OCI-LY7 (cell line): ENCODE results near the gene TMEM39A. TPM values are rescaled to one million over a fixed set of nuclear protein-coding genes. Genes with fewer than 3 reads are reported as not detected.

ENCODE experiments used
- BruUV-seq: library from RNA; stranded (reverse); fragments of 400-500 nt; replicated peaks from 2 replicates; lab custom pipeline; 2021; lab: Mats Ljungman, UMichigan
- CTCF ChIA-PET: fragments of 300-600 bp; sonication (Branson Sonifier 250); formaldehyde crosslinking; loops from one replicate; lab custom pipeline; 2022; ENCODE audit warnings: antibody characterized with exemption; ENCODE audit not compliant: unreplicated experiment; lab: Charles Lee
- POLR2A ChIA-PET: fragments of 300-600 bp; sonication (Branson Sonifier 250); formaldehyde crosslinking; loops from one replicate; lab custom pipeline; 2022; ENCODE audit warnings: antibody characterized with exemption; lab: Charles Lee
- DNase-seq: peaks from one replicate; pipeline ENCODE4 v3.0.0-alpha.2; 2015; ENCODE audit warnings: low spot score
- H2AFZ ChIP-seq: fragments of 200-600 bp; sonication (generic), shearing (Covaris generic); 2 replicates; pipeline ENCODE4 v1.6.1; 2014; ENCODE audit warnings: mild to moderate bottlenecking, antibody characterized with exemption, low read length, moderate library complexity
- H3K27ac ChIP-seq: fragments of 200-600 bp; sonication (generic); 2 replicates; pipeline ENCODE4 v1.5.1; 2014; ENCODE audit warnings: mixed run types, low read depth, mild to moderate bottlenecking, moderate library complexity, low read length, inconsistent platforms; ENCODE audit not compliant: poor library complexity, severe bottlenecking
- H3K36me3 ChIP-seq: fragments of 200-600 bp; sonication (generic); 2 replicates; pipeline ENCODE4 v1.6.1; 2014; ENCODE audit warnings: mild to moderate bottlenecking, antibody characterized with exemption, low read length, moderate library complexity, mixed read lengths; ENCODE audit not compliant: insufficient read depth
- H3K4me1 ChIP-seq: fragments of 200-600 bp; sonication (generic); 2 replicates; pipeline ENCODE4 v1.5.1; 2014; ENCODE audit warnings: mild to moderate bottlenecking, low read length; ENCODE audit not compliant: insufficient read depth, poor library complexity, severe bottlenecking
- H3K4me2 ChIP-seq: fragments of 200-600 bp; sonication (generic); 2 replicates; pipeline ENCODE4 v1.6.1; 2014; ENCODE audit warnings: mild to moderate bottlenecking, low read length
- H3K4me3 ChIP-seq: fragments of 200-600 bp; sonication (generic); 2 replicates; pipeline ENCODE4 v1.5.1; 2014; ENCODE audit warnings: mild to moderate bottlenecking, low read depth, low read length; ENCODE audit not compliant: poor library complexity, severe bottlenecking
- H3K79me2 ChIP-seq: fragments of 200-600 bp; sonication (generic); 2 replicates; pipeline ENCODE4 v1.6.1; 2016; ENCODE audit warnings: low read depth, mild to moderate bottlenecking, low read length, moderate library complexity, mixed read lengths; ENCODE audit not compliant: insufficient read depth
- H3K9me2 ChIP-seq: fragments of 200-600 bp; sonication (generic); 2 replicates; pipeline ENCODE4 v1.6.1; 2016; ENCODE audit warnings: mild to moderate bottlenecking, low read length, mixed read lengths; ENCODE audit not compliant: insufficient read depth
- H3K9me3 ChIP-seq: fragments of 200-600 bp; sonication (generic); 2 replicates; pipeline ENCODE4 v1.6.1; 2014; ENCODE audit warnings: mild to moderate bottlenecking, mixed run types, low read length, mixed read lengths
- H4K20me1 ChIP-seq: fragments of 200-600 bp; sonication (generic); 2 replicates; pipeline ENCODE4 v1.6.1; 2014; ENCODE audit warnings: mild to moderate bottlenecking, antibody characterized with exemption, low read length, moderate library complexity, mixed read lengths; ENCODE audit not compliant: insufficient read depth
- EZH2phosphoT487 ChIP-seq: fragments of 200-600 bp; sonication (generic); IDR thresholded peaks from 2 replicates; pipeline ENCODE4 v1.6.1; 2018; ENCODE audit warnings: low read depth, borderline replicate concordance, mild to moderate bottlenecking, mixed run types, antibody characterized with exemption, low read length, moderate library complexity, mixed read lengths
- intact Hi-C: fragments of 100-400 bp; cut with micrococcal nuclease; formaldehyde crosslinking; loops from one replicate; pipeline ENCODE4 v1.10.0; 2022; ENCODE audit not compliant: unreplicated experiment
- total RNA-seq, 2 experiments: library from RNA; depleted of rRNA in 1 of 2; stranded (reverse); fragments of >200 nt in 1 of 2; shearing (Covaris generic) in 1 of 2; gene quantifications; 2 replicates each; pipeline ENCODE4 v1.2.3, GENCODE V29; 2014 to 2022
- TF ChIP-seq, protein P1 (sequence below): fragments of 200-600 bp; sonication (generic); conservative IDR thresholded peaks from 2 replicates; pipeline ENCODE4 v1.5.1; 2014; ENCODE audit warnings: mild to moderate bottlenecking, antibody characterized with exemption, low read length, moderate library complexity, mixed read lengths

The TMEM39A gene
- total RNA-seq, 2 experiments from 2014 or later = 35.3 to 42.8 TPM

DNA sequence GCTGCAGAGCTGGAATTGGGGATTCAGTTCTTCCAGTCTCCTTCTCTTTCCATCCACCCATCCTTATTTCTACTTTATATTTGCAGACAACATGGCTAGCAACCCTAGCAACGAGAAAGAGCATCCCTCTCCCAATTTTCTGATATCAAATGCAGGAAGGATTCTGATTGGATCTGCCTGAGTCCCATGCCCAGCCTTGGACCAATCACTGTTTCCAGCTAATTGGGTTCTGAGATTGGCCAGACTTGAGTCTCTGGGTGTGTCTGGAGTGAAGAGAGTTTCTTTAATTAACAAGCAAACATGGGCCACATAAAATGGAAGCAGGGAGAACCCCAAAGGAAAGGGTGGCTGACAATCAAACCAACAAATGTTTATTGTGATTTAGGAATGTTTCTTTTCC, 60.6 kb downstream of the TMEM39A start:
- Histone ChIP-seq H3K36me3 (peaks cover 6% of the 10 kb centered on the region; the same call in 1 of the 2 replicates), H2AFZ (no peak overlapping the region), H3K4me3 (peak overlapping the region; percentile 37), H4K20me1 (no peaks in the 10 kb centered on the region), H3K4me2 (peak overlapping the region; percentile 34), H3K79me2 (no peaks in the 10 kb centered on the region), H3K9me3 (peaks cover 6% of the 10 kb centered on the region; the same call in 1 of the 2 replicates), H3K9me2 (no peaks in the 10 kb centered on the region), H3K27ac (no peak overlapping the region), H3K4me1 (peaks cover 56% of the 10 kb centered on the region)
- intact Hi-C loops = loop anchor here (5.0 kb wide), 2 partner anchors 60 to 110 kb away; partner anchors contain the start of genes ARHGAP31 and TMEM39A
- ChIA-PET POLR2A (interaction anchor here (0.8 to 1.5 kb wide), 2 partner anchors 62 to 67 kb away, joined by 4 to 5 read pairs; no protein-coding TSS in a partner anchor), CTCF (no interaction called here)
- DNase-seq = peak; percentile 37
- BruUV-seq = no TSS peak
- TF ChIP-seq, protein P1, sequence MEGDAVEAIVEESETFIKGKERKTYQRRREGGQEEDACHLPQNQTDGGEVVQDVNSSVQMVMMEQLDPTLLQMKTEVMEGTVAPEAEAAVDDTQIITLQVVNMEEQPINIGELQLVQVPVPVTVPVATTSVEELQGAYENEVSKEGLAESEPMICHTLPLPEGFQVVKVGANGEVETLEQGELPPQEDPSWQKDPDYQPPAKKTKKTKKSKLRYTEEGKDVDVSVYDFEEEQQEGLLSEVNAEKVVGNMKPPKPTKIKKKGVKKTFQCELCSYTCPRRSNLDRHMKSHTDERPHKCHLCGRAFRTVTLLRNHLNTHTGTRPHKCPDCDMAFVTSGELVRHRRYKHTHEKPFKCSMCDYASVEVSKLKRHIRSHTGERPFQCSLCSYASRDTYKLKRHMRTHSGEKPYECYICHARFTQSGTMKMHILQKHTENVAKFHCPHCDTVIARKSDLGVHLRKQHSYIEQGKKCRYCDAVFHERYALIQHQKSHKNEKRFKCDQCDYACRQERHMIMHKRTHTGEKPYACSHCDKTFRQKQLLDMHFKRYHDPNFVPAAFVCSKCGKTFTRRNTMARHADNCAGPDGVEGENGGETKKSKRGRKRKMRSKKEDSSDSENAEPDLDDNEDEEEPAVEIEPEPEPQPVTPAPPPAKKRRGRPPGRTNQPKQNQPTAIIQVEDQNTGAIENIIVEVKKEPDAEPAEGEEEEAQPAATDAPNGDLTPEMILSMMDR = no peak
- TF ChIP-seq EZH2phosphoT487 = no peak

DNA sequence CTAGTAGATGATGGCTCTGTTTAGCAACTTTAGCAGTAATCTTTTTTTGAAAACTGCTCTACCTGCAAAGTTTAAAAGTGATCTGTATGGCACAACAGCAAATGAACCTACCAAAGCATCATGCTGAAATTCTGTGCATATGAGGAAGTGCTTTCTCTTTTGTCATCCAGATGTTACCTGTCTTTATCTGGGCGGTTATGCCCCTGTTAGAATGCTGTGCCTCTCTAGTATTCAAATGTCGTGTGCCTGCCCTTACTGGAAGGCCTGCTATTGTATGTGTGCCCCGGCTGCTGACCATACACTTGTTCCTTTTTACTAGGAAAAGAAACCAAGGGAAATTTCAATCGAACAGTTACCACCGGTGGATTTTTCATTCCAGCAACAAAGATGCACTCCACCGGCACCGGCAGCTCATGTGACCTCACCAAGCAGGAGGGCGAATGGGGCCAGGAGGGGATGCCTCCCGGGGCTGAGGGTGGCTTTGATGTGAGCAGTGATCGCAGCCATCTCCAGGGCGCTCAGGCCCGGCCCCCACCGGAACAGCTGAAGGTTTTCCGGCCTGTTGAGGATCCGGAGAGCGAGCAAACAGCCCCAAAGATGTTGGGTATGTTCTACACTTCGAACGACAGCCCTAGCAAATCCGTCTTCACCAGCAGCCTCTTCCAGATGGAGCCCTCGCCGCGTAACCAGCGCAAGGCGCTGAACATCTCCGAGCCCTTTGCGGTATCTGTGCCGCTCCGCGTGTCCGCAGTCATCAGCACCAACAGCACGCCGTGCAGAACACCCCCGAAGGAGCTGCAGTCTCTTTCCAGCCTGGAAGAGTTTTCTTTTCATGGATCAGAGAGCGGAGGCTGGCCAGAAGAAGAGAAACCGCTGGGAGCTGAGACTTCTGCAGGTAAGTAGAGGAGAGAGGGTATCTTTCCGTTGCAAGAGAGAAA, 61.6 kb downstream of the TMEM39A start:
- no peaks in the 10 kb centered on the region for H3K79me2 ChIP-seq
- no peak for TF ChIP-seq EZH2phosphoT487
- TF ChIP-seq, protein P1 = no peak
- H3K9me3 ChIP-seq = peaks cover 6% of the 10 kb centered on the region; the same call in 1 of the 2 replicates
- H3K4me3 ChIP-seq = peak overlapping the region; percentile 49
- H3K4me1 ChIP-seq = peaks cover 56% of the 10 kb centered on the region
- no peaks in the 10 kb centered on the region for H3K9me2 ChIP-seq
- TSS peak; percentile 75 for BruUV-seq
- H4K20me1 ChIP-seq = no peaks in the 10 kb centered on the region
- H3K27ac ChIP-seq = peak overlapping the region; percentile 90
- intact Hi-C loops = loop anchor here (5.0 kb wide), 2 partner anchors 61 to 109 kb away; partner anchors contain the start of genes ARHGAP31 and TMEM39A
- peak overlapping the region; percentile 85 for H2AFZ ChIP-seq
- H3K36me3 ChIP-seq = peaks cover 6% of the 10 kb centered on the region; the same call in 1 of the 2 replicates
- peak overlapping the region; percentile 68 for H3K4me2 ChIP-seq
- POLR2A ChIA-PET = interaction anchor here (0.8 to 1.2 kb wide), 3 partner anchors 39 to 161 kb away, joined by 3 to 4 read pairs (median 4); partner anchors contain the start of gene B4GALT4
- CTCF ChIA-PET = no interaction called here
- peak; percentile 83 for DNase-seq
